Islet of Langerhans (tissue), 1 donor: ENCODE results near the gene DOCK8.
"Not testable (repeated sequence)": the region's sequence is repeated elsewhere in the genome, so short reads cannot be mapped to it uniquely, and the experiment has no call there.

ENCODE experiments used
- FAIRE-seq: peaks from one replicate; lab custom pipeline; 2011; peaks lifted over from hg19 to GRCh38; lab: Jason Lieb, UNC

Gene DOCK8

GRCh38 chr9:214648-215493 is at the start of gene DOCK8:
Gene DOCK8, plus strand, starts transcription at chr9:214865. Its CDS starts 112 bp downstream, at chr9:214977.
- FAIRE-seq, result no peak

- not testable (repeated sequence) for FAIRE-seq
Observed at GRCh38 chr9:169757-170156, 44.9 kb upstream of the DOCK8 start.

GRCh38 chr9:178140-178825 is 36.4 kb upstream of the DOCK8 start:
- FAIRE-seq, result not testable (repeated sequence)

GRCh38 chr9:178970-179383 is 35.7 kb upstream of the DOCK8 start, which contains the start of gene ZNG1A:
Gene ZNG1A, minus strand, starts transcription at chr9:179056. Its CDS starts 87 bp downstream, at chr9:178969.
- FAIRE-seq, result not testable (repeated sequence)

GRCh38 chr9:199601-200000 is 15.1 kb upstream of the DOCK8 start:
- FAIRE-seq, result not testable (repeated sequence)

- FAIRE-seq, result no peak
Observed at GRCh38 chr9:206481-206880, 8.2 kb upstream of the DOCK8 start.

GRCh38 chr9:209143-209758 is 5.4 kb upstream of the DOCK8 start:
- FAIRE-seq, result no peak

GRCh38 chr9:211036-211435 is 3.6 kb upstream of the DOCK8 start:
- FAIRE-seq, result no peak

GRCh38 chr9:211557-211956 is 3.1 kb upstream of the DOCK8 start:
- FAIRE-seq, result no peak

GRCh38 chr9:212297-212696 is 2.4 kb upstream of the DOCK8 start:
- no peak for FAIRE-seq

GRCh38 chr9:213901-214300 is 764 bp upstream of the DOCK8 start:
- not testable (repeated sequence) for FAIRE-seq

GRCh38 chr9:214351-214647 is 366 bp upstream of the DOCK8 start:
- no peak for FAIRE-seq

GRCh38 chr9:215631-216155 is 1.0 kb downstream of the DOCK8 start:
- FAIRE-seq, result no peak

- no peak for FAIRE-seq
Observed at GRCh38 chr9:216866-217265, 2.2 kb downstream of the DOCK8 start.

- FAIRE-seq, result no peak
Observed at GRCh38 chr9:217950-218349, 3.3 kb downstream of the DOCK8 start.

GRCh38 chr9:219036-219435 is 4.4 kb downstream of the DOCK8 start:
- not testable (repeated sequence) for FAIRE-seq

GRCh38 chr9:219670-220365 is 5.2 kb downstream of the DOCK8 start:
- no peak for FAIRE-seq

GRCh38 chr9:221989-222776 is 7.5 kb downstream of the DOCK8 start:
- FAIRE-seq, result no peak

GRCh38 chr9:223152-223551 is 8.5 kb downstream of the DOCK8 start:
- FAIRE-seq, result no peak

GRCh38 chr9:224026-224425 is 9.4 kb downstream of the DOCK8 start:
- no peak for FAIRE-seq
